ENCODE data around the gene RAPGEFL1. TPM values are rescaled to one million over a fixed set of nuclear protein-coding genes. Genes with fewer than 3 reads are reported as not detected.
A peak's percentile ranks its signal among the peaks of the same experiment; 100 is the strongest.

Gene RAPGEFL1
- polyA plus RNA-seq, 4 donors: 24.5 to 121 (median 57.9) TPM

DNA sequence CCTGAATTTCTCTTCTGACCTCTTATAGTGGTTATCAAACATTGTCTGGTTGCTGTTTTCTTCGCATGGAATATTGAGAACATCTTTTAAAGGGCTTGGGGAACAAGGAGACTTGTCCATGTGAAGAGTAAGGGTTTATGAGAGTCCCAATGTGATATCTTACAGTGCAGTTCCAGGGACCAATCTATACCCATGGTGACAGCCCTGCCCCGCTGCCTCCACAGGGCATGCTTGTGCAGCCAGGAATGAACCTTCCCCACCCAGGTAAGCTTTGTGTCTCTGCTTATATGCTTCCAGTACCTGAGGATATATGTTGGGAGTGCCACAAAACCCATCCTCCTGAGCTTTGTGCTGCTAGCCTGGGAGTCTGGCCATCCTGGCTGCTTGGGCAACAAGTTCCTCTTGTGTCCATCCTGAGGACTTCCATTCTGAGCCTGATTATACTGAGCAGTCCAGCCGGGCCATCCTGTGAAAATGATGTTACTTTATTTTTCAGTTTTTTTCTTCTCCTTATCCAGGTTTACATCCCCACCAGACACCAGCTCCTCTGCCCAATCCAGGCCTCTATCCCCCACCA, 9.5 kb upstream of the RAPGEFL1 start:
- H3K4me1 ChIP-seq (ENCODE audit: control insufficient read depth in 3 of 3, insufficient read depth in 2 of 3, low read depth in 1 of 3, low read length in 2 of 3): no peaks in the 10 kb centered on the region
- H3K9me3 ChIP-seq (ENCODE audit: control insufficient read depth in 2 of 2, insufficient read depth in 1 of 2, low read depth in 1 of 2, low read length in 1 of 2): no peaks in the 10 kb centered on the region
- WGBS, 3 donors: 90 to 98% (median 96%) methylated on average over 3 of the region's 3 CpGs
- H3K4me3 ChIP-seq (ENCODE audit: low read depth in 1 of 3, low read length in 3 of 3): no peak overlapping the region
- peak overlapping the region in 2 of 3 donors; percentile 26 to 27 for H3K27ac ChIP-seq (ENCODE audit: low read depth in 1 of 3, low read length in 2 of 3)
- no peaks in the 10 kb centered on the region for H3K27me3 ChIP-seq (ENCODE audit: control insufficient read depth in 3 of 3, insufficient read depth in 3 of 3, low read length in 3 of 3)
- H3K36me3 ChIP-seq (ENCODE audit: control insufficient read depth in 3 of 3, insufficient read depth in 2 of 3, low read depth in 1 of 3, low read length in 3 of 3): peaks cover 13 to 82% (median 40%) of the 10 kb centered on the region in 3 donors
- FAIRE-seq (no peak), DNase-seq (no peak)

DNA sequence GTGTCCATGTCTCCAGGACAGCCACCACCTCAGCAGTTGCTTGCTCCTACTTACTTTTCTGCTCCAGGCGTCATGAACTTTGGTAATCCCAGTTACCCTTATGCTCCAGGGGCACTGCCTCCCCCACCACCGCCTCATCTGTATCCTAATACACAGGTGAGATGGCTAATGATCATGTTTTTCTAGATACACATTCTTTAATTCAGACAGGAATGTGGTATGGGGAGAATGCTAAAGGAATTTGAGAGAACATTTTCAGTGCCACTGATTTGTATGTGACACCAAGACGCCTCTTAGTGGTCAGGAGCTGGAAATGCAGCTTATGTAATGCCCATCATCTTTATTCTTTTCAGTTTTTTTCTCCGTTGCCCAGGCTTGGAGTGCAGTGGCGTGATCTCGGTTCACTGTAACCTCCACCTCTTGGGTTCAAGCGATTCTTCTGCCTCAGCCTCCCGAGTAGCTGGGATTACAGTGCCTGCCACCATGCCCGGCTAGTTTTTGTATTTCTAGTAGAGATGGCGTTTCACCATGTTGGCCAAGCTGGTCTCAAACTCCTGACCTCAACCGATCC, 8.9 kb upstream of the RAPGEFL1 start:
- 33 to 43% (median 42%) methylated on average over 11 of the region's 11 CpGs for WGBS, 3 donors
- Histone ChIP-seq H3K4me3 (ENCODE audit: low read depth in 1 of 3, low read length in 3 of 3) (no peak overlapping the region), H3K9me3 (ENCODE audit: control insufficient read depth in 2 of 2, insufficient read depth in 1 of 2, low read depth in 1 of 2, low read length in 1 of 2) (no peaks in the 10 kb centered on the region), H3K27me3 (ENCODE audit: control insufficient read depth in 3 of 3, insufficient read depth in 3 of 3, low read length in 3 of 3) (no peaks in the 10 kb centered on the region), H3K27ac (ENCODE audit: low read depth in 1 of 3, low read length in 2 of 3) (peak overlapping the region; percentile 26 to 37 (median 27)), H3K4me1 (ENCODE audit: control insufficient read depth in 3 of 3, insufficient read depth in 2 of 3, low read depth in 1 of 3, low read length in 2 of 3) (no peaks in the 10 kb centered on the region), H3K36me3 (ENCODE audit: control insufficient read depth in 3 of 3, insufficient read depth in 2 of 3, low read depth in 1 of 3, low read length in 3 of 3) (peaks cover 12 to 80% (median 38%) of the 10 kb centered on the region in 3 donors)
- DNase-seq (peak; percentile 69 to 70), FAIRE-seq (no peak)

GRCh38 chr17:40170325-40170724, 6.9 kb upstream of the RAPGEFL1 start:
- no peak overlapping the region for H3K4me3 ChIP-seq (ENCODE audit: low read depth in 1 of 3, low read length in 3 of 3)
- DNase-seq: no peak
- WGBS, 3 donors: 69 to 97% (median 97%) methylated on average over 2 of the region's 2 CpGs
- peaks cover 12 to 74% (median 33%) of the 10 kb centered on the region in 3 donors for H3K36me3 ChIP-seq (ENCODE audit: control insufficient read depth in 3 of 3, insufficient read depth in 2 of 3, low read depth in 1 of 3, low read length in 3 of 3)
- H3K27me3 ChIP-seq (ENCODE audit: control insufficient read depth in 3 of 3, insufficient read depth in 3 of 3, low read length in 3 of 3): no peaks in the 10 kb centered on the region
- H3K9me3 ChIP-seq (ENCODE audit: control insufficient read depth in 2 of 2, insufficient read depth in 1 of 2, low read depth in 1 of 2, low read length in 1 of 2): no peaks in the 10 kb centered on the region
- no peaks in the 10 kb centered on the region for H3K4me1 ChIP-seq (ENCODE audit: control insufficient read depth in 3 of 3, insufficient read depth in 2 of 3, low read depth in 1 of 3, low read length in 2 of 3)
- FAIRE-seq: no peak
- no peak overlapping the region for H3K27ac ChIP-seq (ENCODE audit: low read depth in 1 of 3, low read length in 2 of 3)

DNA sequence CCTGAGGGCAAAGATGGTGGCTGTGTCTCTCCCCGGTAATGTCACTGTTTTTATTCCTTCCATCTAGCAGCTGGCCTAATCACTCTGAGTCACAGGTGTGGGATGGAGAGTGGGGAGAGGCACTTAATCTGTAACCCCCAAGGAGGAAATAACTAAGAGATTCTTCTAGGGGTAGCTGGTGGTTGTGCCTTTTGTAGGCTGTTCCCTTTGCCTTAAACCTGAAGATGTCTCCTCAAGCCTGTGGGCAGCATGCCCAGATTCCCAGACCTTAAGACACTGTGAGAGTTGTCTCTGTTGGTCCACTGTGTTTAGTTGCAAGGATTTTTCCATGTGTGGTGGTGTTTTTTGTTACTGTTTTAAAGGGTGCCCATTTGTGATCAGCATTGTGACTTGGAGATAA, 5.5 kb upstream of the RAPGEFL1 start:
- no peak overlapping the region for H3K4me3 ChIP-seq (ENCODE audit: low read depth in 1 of 3, low read length in 3 of 3)
- H3K4me1 ChIP-seq (ENCODE audit: control insufficient read depth in 3 of 3, insufficient read depth in 2 of 3, low read depth in 1 of 3, low read length in 2 of 3): peaks cover 1 to 10% (median 5%) of the 10 kb centered on the region in 3 donors
- H3K27ac ChIP-seq (ENCODE audit: low read depth in 1 of 3, low read length in 2 of 3): no peak overlapping the region
- DNase-seq: no peak
- H3K36me3 ChIP-seq (ENCODE audit: control insufficient read depth in 3 of 3, insufficient read depth in 2 of 3, low read depth in 1 of 3, low read length in 3 of 3): peaks cover 12 to 72% (median 31%) of the 10 kb centered on the region in 3 donors
- no peak for FAIRE-seq
- WGBS, 3 donors: 48 to 76% (median 68%) methylated on average over 1 of the region's 1 CpG
- H3K9me3 ChIP-seq (ENCODE audit: control insufficient read depth in 2 of 2, insufficient read depth in 1 of 2, low read depth in 1 of 2, low read length in 1 of 2): no peaks in the 10 kb centered on the region
- H3K27me3 ChIP-seq (ENCODE audit: control insufficient read depth in 3 of 3, insufficient read depth in 3 of 3, low read length in 3 of 3): no peaks in the 10 kb centered on the region

- FAIRE-seq: no peak
- Histone ChIP-seq H3K4me1 (ENCODE audit: control insufficient read depth in 3 of 3, insufficient read depth in 2 of 3, low read depth in 1 of 3, low read length in 2 of 3) (peaks cover 6 to 18% (median 8%) of the 10 kb centered on the region in 3 donors), H3K9me3 (ENCODE audit: control insufficient read depth in 2 of 2, insufficient read depth in 1 of 2, low read depth in 1 of 2, low read length in 1 of 2) (no peaks in the 10 kb centered on the region), H3K4me3 (ENCODE audit: low read depth in 1 of 3, low read length in 3 of 3) (no peak overlapping the region), H3K36me3 (ENCODE audit: control insufficient read depth in 3 of 3, insufficient read depth in 2 of 3, low read depth in 1 of 3, low read length in 3 of 3) (peaks cover 7 to 59% (median 24%) of the 10 kb centered on the region in 3 donors), H3K27ac (ENCODE audit: low read depth in 1 of 3, low read length in 2 of 3) (no peak overlapping the region), H3K27me3 (ENCODE audit: control insufficient read depth in 3 of 3, insufficient read depth in 3 of 3, low read length in 3 of 3) (no peaks in the 10 kb centered on the region)
- WGBS, 3 donors: 83 to 92% (median 89%) methylated on average over 4 of the region's 4 CpGs
- no peak for DNase-seq
Observed at GRCh38 chr17:40173091-40173777, 4.0 kb upstream of the RAPGEFL1 start.

DNA sequence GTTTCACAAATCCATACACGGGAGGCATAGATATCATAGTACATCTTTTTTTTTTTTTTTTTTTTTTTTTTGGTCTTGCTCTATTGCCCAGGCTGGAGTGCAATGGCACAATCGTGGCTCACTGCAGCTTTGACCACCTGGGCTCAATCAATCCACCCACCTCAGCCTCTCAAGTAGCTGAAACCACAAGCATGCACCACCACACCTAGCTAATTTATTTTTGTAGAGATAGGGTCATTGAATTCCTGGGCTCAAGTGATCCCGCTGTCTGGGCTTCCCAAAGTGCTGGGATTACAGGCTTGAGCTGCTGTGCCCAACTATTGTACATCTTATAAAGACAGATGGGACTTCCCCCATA, 3.5 kb upstream of the RAPGEFL1 start:
- peaks cover 6 to 23% (median 8%) of the 10 kb centered on the region in 3 donors for H3K4me1 ChIP-seq (ENCODE audit: control insufficient read depth in 3 of 3, insufficient read depth in 2 of 3, low read depth in 1 of 3, low read length in 2 of 3)
- no peak for FAIRE-seq

DNA sequence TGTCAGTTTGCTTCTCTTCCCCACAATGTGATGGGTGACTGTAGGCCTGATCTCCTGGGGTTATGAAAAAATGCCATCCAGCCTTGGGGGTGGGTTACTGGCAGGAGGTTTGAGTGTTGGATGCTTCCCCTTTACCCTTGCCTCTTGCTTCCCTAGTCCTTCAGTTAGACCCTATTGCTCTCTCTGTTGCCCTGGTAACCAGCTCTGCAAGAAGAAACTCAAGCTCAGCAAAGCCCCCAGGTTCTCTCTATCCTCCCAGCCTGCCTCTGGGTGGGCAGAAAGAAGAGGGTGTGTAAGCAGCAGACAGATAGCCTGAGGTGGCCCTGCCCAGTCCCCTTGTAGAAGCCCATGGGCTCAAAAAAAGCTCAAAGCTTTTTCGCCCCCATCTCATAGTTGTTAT, 2.8 kb upstream of the RAPGEFL1 start:
- FAIRE-seq: no peak
- whole genome bisulfite sequencing, 3 donors: 75 to 95% (median 90%) methylated on average over 1 of the region's 1 CpG
- H3K4me1 ChIP-seq (ENCODE audit: control insufficient read depth in 3 of 3, insufficient read depth in 2 of 3, low read depth in 1 of 3, low read length in 2 of 3): peaks cover 6 to 28% (median 8%) of the 10 kb centered on the region in 3 donors

More for the DNA sequence above, 3.5 kb upstream of the RAPGEFL1 start:
- no peaks in the 10 kb centered on the region for H3K9me3 ChIP-seq (ENCODE audit: control insufficient read depth in 2 of 2, insufficient read depth in 1 of 2, low read depth in 1 of 2, low read length in 1 of 2)
- no peak overlapping the region for H3K27ac ChIP-seq (ENCODE audit: low read depth in 1 of 3, low read length in 2 of 3)
- peaks cover 7 to 54% (median 24%) of the 10 kb centered on the region in 3 donors for H3K36me3 ChIP-seq (ENCODE audit: control insufficient read depth in 3 of 3, insufficient read depth in 2 of 3, low read depth in 1 of 3, low read length in 3 of 3)
- H3K27me3 ChIP-seq (ENCODE audit: control insufficient read depth in 3 of 3, insufficient read depth in 3 of 3, low read length in 3 of 3): no peaks in the 10 kb centered on the region
- WGBS, 3 donors: 62 to 73% (median 63%) methylated on average over 3 of the region's 3 CpGs
- no peak for DNase-seq
- no peak overlapping the region for H3K4me3 ChIP-seq (ENCODE audit: low read depth in 1 of 3, low read length in 3 of 3)

DNA sequence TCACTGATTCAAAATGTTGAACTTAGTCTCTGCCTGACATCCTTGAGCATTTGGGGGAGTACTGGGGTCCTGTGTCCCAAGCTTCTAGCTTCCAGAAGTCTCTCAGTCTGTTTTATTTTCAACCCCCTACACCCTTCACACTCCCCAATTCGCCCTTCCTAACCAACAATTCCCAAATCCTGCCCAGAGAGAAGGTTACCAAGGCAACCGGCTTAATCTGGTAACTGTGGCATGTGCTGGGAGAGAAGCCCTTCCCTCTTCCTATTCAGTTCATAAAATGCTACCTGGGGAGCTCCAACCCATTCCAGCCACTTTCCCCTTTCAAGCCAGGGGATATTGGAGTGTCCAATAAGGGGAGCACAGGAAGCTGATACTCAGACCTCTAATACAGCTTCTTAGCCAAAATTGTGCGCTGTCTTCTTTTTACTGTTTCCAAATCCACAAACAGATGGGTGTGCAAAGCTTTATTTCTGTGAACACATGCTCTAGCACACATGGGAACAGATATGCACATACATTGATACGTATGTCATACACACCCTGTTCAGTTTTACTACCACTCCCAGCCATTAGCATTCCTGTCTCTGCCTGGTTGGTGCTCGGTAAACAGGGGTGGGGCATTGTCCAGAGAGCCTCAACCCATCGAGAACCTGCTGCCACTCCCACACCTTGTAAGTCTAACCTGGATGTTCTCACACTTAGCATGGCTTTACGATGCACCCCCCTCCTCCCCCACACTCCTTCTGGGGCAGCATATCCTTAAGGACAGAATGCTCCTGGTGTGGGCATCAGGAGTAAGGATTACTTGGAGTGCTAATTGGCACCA, 1.1 kb upstream of the RAPGEFL1 start:
- DNase-seq (peak; percentile 94 to 99), FAIRE-seq (no peak)
- H3K4me1 ChIP-seq (ENCODE audit: control insufficient read depth in 3 of 3, insufficient read depth in 2 of 3, low read depth in 1 of 3, low read length in 2 of 3): peaks cover 6 to 44% (median 8%) of the 10 kb centered on the region in 3 donors
- WGBS, 3 donors: 49 to 84% (median 61%) methylated on average over 7 of the region's 7 CpGs
- no peak overlapping the region for H3K4me3 ChIP-seq (ENCODE audit: low read depth in 1 of 3, low read length in 3 of 3)
- H3K27ac ChIP-seq (ENCODE audit: low read depth in 1 of 3, low read length in 2 of 3): peak overlapping the region; percentile 94 to 98 (median 95)
- H3K27me3 ChIP-seq (ENCODE audit: control insufficient read depth in 3 of 3, insufficient read depth in 3 of 3, low read length in 3 of 3): no peaks in the 10 kb centered on the region
- H3K9me3 ChIP-seq (ENCODE audit: control insufficient read depth in 2 of 2, insufficient read depth in 1 of 2, low read depth in 1 of 2, low read length in 1 of 2): no peaks in the 10 kb centered on the region
- H3K36me3 ChIP-seq (ENCODE audit: control insufficient read depth in 3 of 3, insufficient read depth in 2 of 3, low read depth in 1 of 3, low read length in 3 of 3): peaks cover 4 to 43% (median 14%) of the 10 kb centered on the region in 3 donors

More for the DNA sequence above, 2.8 kb upstream of the RAPGEFL1 start:
- DNase-seq: no peak
- H3K27me3 ChIP-seq (ENCODE audit: control insufficient read depth in 3 of 3, insufficient read depth in 3 of 3, low read length in 3 of 3): no peaks in the 10 kb centered on the region
- H3K27ac ChIP-seq (ENCODE audit: low read depth in 1 of 3, low read length in 2 of 3): peak overlapping the region in 1 of 3 donors; percentile 6
- H3K9me3 ChIP-seq (ENCODE audit: control insufficient read depth in 2 of 2, insufficient read depth in 1 of 2, low read depth in 1 of 2, low read length in 1 of 2): no peaks in the 10 kb centered on the region
- H3K36me3 ChIP-seq (ENCODE audit: control insufficient read depth in 3 of 3, insufficient read depth in 2 of 3, low read depth in 1 of 3, low read length in 3 of 3): peaks cover 7 to 51% (median 19%) of the 10 kb centered on the region in 3 donors
- no peak overlapping the region for H3K4me3 ChIP-seq (ENCODE audit: low read depth in 1 of 3, low read length in 3 of 3)
